Ovary (tissue), 3 donors: ENCODE data around the gene TEN1.

Experiments used
- CTCF ChIP-seq, 3 donors: fragments of 450-650 bp in 2 of 3; fragments of 200-600 bp in 1 of 3; IDR thresholded peaks; one replicate each; pipeline versions ENCODE4 v1.5.1 to v1.8.0; 2016 to 2022; ENCODE audit warnings: antibody characterized with exemption in 3 of 3, mild to moderate bottlenecking in 1 of 3
- EP300 ChIP-seq: sonication (generic); formaldehyde crosslinking; IDR thresholded peaks from one replicate; pipeline ENCODE4 v1.6.1; 2017; ENCODE audit warnings: antibody characterized with exemption
- donor health status: DM: no; HTN: no; CAD: no.

- TF ChIP-seq CTCF (IDR thresholded peaks at IDR 0.05) (no peak), EP300 (no peak)
These were observed 46.2 kb upstream of the TEN1 start for GRCh38 chr17:75932852-75933251.
